ENCODE results near the gene AADACL2. TPM values are rescaled to one million over a fixed set of nuclear protein-coding genes. Genes with fewer than 3 reads are reported as not detected.

AADACL2 gene
- total and polyA plus RNA-seq, 2 of the 4 experiments (the other 2 are of a cell fraction) = not detected

GRCh38 chr3:151774910-151775309 is 41.2 kb downstream of the AADACL2 start:
- TF ChIP-seq FOS (IDR thresholded peaks at IDR 0.05; ENCODE audit: low read depth, low read length) (no peak), CHD1 (IDR thresholded peaks at IDR 0.05; ENCODE audit: low read depth, low read length) (no peak), BHLHE40 (IDR thresholded peaks at IDR 0.05; ENCODE audit: low read depth, low read length) (no peak), ELK1 (IDR thresholded peaks at IDR 0.05; ENCODE audit: borderline replicate concordance, low read depth, low read length) (no peak), RAD21 (IDR thresholded peaks at IDR 0.05; ENCODE audit: low read length) (no peak), MAFK (IDR thresholded peaks at IDR 0.05; ENCODE audit: low read depth, low read length) (no peak), MAZ (IDR thresholded peaks at IDR 0.05; ENCODE audit: borderline replicate concordance, low read depth, low read length) (no peak), CEBPB (IDR thresholded peaks at IDR 0.05; ENCODE audit: low read depth, low read length) (no peak), CTCF (conservative IDR thresholded peaks at IDR 0.05; ENCODE audit: low read depth, low read length) (no peak), MXI1 (IDR thresholded peaks at IDR 0.05; ENCODE audit: borderline replicate concordance, low read depth, low read length) (no peak), NFE2L2 (IDR thresholded peaks at IDR 0.05; ENCODE audit: low read depth, low read length) (no peak), RFX5 (IDR thresholded peaks at IDR 0.05; ENCODE audit: low read depth, low read length) (no peak), SMC3 (IDR thresholded peaks at IDR 0.05; ENCODE audit: low read depth, low read length) (no peak)
- no peak overlapping the region for H2BK120ac ChIP-seq (ENCODE audit: low read depth, low read length)
- no peak overlapping the region for H2BK15ac ChIP-seq (ENCODE audit: low read depth, low read length)
- H4K20me1 ChIP-seq (ENCODE audit: insufficient read depth, low read length) = no peaks in the 10 kb centered on the region
- ATAC-seq (ENCODE audit: low read depth) (no peak), DNase-seq (no peak)
- no peak overlapping the region for H3K14ac ChIP-seq (replicated peaks; ENCODE audit: low read depth, low read length)
- no peak overlapping the region for H3K4ac ChIP-seq (ENCODE audit: low read depth, low read length)
- intact Hi-C loops (cut with micrococcal nuclease) (no loop called here), in situ Hi-C loops (cut with MboI; ENCODE audit: low sequenced_read_pairs) (no loop called here), dilution Hi-C loops (cut with HindIII; ENCODE audit: low sequenced_read_pairs, unreplicated experiment) (no loop called here)
- H4K8ac ChIP-seq (ENCODE audit: low read depth in 2 of 2, low read length in 2 of 2) = no peak overlapping the region
- no peaks in the 10 kb centered on the region for H3K36me3 ChIP-seq (ENCODE audit: control insufficient read depth, insufficient read depth, low read length)
- no peak overlapping the region for H3K4me2 ChIP-seq (ENCODE audit: low read depth, low read length)
- no TSS peak for BruUV-seq (replicated peaks)
- H3K9me1 ChIP-seq (ENCODE audit: insufficient read depth, low read length) = no peaks in the 10 kb centered on the region
- no peaks in the 10 kb centered on the region for H3K79me1 ChIP-seq (ENCODE audit: low read depth in 1 of 2, low read length in 2 of 2)
- H4K91ac ChIP-seq (ENCODE audit: insufficient read depth, low read depth, low read length) = no peak overlapping the region
- no peak overlapping the region for H3K27ac ChIP-seq (ENCODE audit: insufficient read depth, low read length)
- H3K9ac ChIP-seq (ENCODE audit: low read depth, low read length) = no peak overlapping the region
- ChIA-PET POLR2A (ENCODE audit: unreplicated experiment) (no interaction called here), CTCF (no interaction called here)
- H4K5ac ChIP-seq (ENCODE audit: low read depth, low read length) = no peak overlapping the region
- H2BK20ac ChIP-seq (ENCODE audit: low read depth, low read length) = no peak overlapping the region
- H3K4me1 ChIP-seq (ENCODE audit: control insufficient read depth, insufficient read depth, low read length) = no peaks in the 10 kb centered on the region
- H2AK9ac ChIP-seq (replicated peaks; ENCODE audit: low read depth, low read length, poor library complexity) = no peak overlapping the region
- no peaks in the 10 kb centered on the region for H3K9me3 ChIP-seq (ENCODE audit: control insufficient read depth, insufficient read depth, low read length)
- H3K27me3 ChIP-seq (ENCODE audit: control insufficient read depth, insufficient read depth, low read length) = no peaks in the 10 kb centered on the region
- no peak overlapping the region for H2AK5ac ChIP-seq (ENCODE audit: low read depth, low read length)
- no peak overlapping the region for H3K23ac ChIP-seq (ENCODE audit: low read depth, low read length)
- H3K4me3 ChIP-seq (ENCODE audit: insufficient read depth, low read depth, low read length) = no peak overlapping the region
- no peak overlapping the region for H2AFZ ChIP-seq (replicated peaks; ENCODE audit: low read length, poor library complexity)
- no peak overlapping the region for H3K56ac ChIP-seq (ENCODE audit: extremely low read depth, insufficient read depth, low read length)
- no peak overlapping the region for H2BK5ac ChIP-seq (ENCODE audit: low read depth, low read length, poor library complexity, severe bottlenecking)
- H3K18ac ChIP-seq (ENCODE audit: low read depth, low read length) = no peak overlapping the region
